NCI-H128 (cell line): ENCODE measurements around the gene PCDHA10.
"Not testable (repeated sequence)": the region's sequence is repeated elsewhere in the genome, so short reads cannot be mapped to it uniquely, and the experiment has no call there.

Experiments used
- DNase-seq: peaks from one replicate; lab custom pipeline; 2025; ENCODE audit not compliant: unreplicated experiment; lab: John Stamatoyannopoulos, UW

The PCDHA10 gene

GRCh38 chr5:140840978-140841962 lies 14.4 kb upstream of the PCDHA10 start, which contains the start of gene PCDHA8:
PCDHA8 (plus strand) TSS chr5:140841187; CDS start chr5:140841322, 135 bp downstream.
- no peak for DNase-seq

DNA sequence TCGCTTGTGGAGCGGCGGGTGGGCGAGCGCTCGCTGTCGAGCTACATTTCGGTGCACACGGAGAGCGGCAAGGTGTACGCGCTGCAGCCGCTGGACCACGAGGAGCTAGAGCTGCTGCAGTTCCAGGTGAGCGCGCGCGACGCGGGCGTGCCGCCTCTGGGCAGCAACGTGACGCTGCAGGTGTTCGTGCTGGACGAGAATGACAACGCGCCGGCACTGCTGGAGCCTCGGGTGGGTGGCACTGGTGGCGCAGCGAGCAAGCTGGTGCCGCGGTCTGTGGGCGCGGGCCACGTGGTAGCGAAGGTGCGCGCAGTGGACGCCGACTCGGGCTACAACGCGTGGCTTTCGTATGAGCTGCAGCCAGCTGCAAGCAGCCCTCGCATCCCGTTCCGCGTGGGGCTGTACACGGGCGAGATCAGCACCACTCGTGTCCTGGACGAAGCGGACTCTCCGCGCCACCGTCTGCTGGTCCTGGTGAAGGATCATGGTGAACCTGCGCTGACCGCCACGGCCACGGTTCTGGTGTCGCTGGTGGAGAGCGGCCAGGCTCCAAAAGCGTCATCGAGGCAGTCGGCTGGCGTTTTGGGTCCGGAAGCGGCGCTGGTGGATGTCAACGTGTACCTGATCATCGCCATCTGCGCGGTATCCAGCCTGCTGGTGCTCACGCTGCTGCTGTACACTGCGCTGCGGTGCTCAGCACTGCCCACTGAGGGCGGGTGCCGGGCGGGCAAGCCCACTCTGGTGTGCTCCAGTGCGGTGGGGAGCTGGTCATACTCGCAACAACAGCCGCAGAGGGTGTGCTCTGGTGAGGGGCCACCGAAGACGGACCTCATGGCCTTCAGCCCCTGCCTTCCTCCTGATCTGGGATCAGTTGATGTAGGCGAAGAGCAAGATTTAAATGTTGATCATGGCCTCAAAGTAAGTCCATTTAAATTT lies 12.6 kb upstream of the PCDHA10 start:
- DNase-seq, result no peak

GRCh38 chr5:140848139-140849102 lies 7.3 kb upstream of the PCDHA10 start, which contains the start of gene PCDHA9:
PCDHA9 (plus strand) TSS chr5:140848382; CDS start chr5:140848496, 114 bp downstream.
- DNase-seq, result not testable (repeated sequence)

DNA sequence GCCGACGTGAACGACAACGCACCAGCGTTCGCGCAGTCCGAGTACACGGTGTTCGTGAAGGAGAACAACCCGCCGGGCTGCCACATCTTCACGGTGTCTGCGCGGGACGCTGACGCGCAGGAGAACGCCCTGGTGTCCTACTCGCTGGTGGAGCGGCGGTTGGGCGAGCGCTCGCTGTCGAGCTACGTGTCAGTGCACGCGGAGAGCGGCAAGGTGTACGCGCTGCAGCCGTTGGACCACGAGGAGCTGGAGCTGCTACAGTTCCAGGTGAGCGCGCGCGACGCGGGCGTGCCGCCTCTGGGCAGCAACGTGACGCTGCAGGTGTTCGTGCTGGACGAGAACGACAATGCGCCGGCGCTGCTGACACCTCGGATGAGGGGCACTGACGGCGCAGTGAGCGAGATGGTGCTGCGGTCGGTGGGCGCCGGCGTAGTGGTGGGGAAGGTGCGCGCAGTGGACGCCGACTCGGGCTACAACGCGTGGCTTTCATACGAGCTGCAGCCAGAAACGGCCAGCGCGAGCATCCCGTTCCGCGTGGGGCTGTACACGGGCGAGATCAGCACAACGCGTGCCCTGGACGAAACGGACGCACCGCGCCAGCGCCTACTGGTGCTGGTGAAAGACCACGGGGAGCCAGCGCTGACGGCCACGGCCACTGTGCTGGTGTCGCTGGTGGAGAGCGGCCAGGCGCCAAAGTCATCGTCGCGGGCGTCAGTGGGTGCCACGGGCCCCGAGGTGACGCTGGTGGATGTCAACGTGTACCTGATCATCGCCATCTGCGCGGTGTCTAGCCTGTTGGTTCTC lies 5.7 kb upstream of the PCDHA10 start:
- not testable (repeated sequence) for DNase-seq

- DNase-seq, result no peak
These were observed 1.7 kb downstream of the PCDHA10 start for GRCh38 chr5:140857177-140857986.

GRCh38 chr5:140857987-140858240 lies 2.2 kb downstream of the PCDHA10 start:
- no peak for DNase-seq

DNA sequence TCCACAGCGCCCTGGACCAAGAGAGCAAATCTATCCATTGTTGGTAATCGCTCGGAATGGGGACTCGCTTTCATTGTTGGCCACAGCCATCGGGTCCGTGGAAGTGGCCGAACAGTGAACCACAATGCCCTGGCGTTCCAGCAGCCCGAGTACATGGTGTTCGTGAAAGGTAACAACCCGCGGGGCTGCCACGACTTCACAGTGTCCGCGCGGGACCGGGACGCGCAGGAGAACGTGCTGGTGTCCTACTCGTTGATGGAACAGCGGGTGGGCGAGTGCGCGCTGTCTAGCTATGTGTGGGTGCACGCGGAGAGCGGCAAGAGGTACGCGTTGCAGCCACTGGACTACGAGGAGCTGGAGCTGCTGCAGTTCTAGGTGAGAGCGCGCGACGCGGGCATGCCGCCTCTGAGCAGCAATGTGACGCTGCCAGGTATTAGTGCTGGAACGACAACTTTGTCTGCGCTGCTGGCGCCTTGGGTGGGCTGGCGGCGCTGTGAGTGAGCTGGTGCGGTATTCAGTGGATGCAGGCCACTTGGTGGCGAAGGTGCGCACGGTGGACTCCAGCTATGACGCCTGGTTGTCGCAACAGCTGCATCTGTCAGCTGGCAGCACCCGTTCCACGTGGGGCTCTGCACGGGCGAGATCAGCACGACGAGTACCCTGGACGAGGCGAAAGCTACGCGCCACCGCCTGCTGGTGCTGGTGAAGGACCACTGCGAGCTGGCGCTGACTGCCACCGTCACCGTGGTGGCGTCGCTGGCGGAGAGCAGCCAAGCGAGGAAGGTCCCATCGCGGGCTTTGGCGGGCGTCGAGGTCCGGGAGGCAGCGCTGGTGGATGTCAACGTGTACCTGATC lies 7.0 kb downstream of the PCDHA10 start:
- no peak for DNase-seq

DNA sequence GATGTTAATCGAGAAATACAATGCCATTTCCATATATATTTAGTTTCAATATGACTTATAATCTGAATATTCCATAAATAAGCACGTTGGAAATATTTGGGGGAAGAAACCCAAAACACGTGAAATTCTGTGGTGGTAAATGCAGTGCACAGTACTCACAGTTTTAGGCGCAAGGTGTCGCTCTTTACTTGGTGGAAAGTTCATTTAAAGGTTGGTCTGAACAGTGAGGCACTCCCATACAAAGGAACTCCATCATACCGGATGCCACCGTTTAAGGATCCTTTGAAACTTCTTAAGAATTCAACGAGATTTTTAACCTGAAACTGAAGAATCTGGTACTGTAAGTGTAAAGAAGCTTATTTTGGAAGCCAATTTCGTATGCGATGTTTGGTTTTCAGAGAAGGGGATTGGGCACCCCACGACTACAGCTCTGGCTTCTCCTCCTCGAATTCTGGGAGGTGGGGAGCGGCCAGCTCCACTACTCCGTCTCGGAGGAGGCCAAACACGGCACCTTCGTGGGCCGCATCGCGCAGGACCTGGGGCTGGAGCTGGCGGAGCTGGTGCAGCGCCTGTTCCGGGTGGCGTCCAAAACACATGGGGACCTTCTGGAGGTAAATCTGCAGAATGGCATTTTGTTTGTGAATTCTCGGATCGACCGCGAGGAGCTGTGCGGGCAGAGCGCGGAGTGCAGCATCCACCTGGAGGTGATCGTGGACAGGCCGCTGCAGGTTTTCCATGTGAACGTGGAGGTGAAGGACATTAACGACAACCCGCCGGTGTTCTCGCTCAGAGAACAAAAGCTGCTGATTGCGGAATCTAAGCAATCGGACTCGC lies 13.2 kb downstream of the PCDHA10 start, which contains the start of gene PCDHA11:
PCDHA11 (plus strand) TSS at position 237 of the 834 bp plus-strand sequence; CDS start at position 384, 147 bp downstream.
- no peak for DNase-seq

GRCh38 chr5:140869555-140869886 lies 13.8 kb downstream of the PCDHA10 start:
- no peak for DNase-seq

DNA sequence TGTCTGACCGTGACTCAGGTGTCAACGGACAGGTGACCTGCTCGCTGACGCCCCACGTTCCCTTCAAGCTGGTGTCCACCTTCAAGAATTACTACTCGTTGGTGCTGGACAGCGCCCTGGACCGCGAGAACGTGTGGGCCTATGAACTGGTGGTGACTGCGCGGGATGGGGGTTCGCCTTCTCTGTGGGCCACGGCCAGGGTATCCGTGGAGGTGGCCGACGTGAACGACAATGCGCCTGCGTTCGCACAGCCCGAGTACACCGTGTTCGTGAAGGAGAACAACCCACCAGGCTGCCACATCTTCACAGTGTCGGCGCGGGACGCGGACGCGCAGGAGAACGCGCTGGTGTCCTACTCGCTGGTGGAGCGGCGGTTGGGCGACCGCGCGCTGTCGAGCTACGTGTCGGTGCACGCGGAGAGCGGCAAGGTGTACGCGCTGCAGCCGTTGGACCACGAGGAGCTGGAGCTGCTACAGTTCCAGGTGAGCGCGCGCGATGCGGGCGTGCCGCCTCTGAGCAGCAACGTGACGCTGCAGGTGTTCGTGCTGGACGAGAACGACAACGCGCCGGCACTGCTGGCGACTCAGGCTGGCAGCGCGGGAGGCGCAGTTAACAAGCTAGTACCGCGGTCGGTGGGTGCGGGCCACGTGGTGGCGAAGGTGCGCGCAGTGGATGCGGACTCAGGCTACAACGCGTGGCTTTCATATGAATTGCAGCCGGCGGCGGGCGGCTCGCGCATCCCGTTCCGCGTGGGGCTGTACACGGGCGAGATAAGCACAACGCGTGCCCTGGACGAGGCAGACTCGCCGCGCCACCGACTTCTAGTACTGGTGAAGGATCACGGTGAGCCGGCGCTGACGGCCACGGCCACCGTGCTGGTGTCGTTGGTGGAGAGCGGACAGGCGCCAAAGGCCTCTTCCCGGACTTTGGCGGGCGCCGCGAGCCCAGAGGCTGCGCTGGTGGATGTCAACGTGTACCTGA lies 14.8 kb downstream of the PCDHA10 start:
- no peak for DNase-seq

- no peak for DNase-seq
These were observed 19.7 kb downstream of the PCDHA10 start, which contains the start of gene PCDHA12 for GRCh38 chr5:140875085-140876065. PCDHA12 (plus strand) TSS chr5:140875308; CDS start chr5:140875473, 165 bp downstream.

- not testable (repeated sequence) for DNase-seq
These were observed 21.0 kb downstream of the PCDHA10 start for GRCh38 chr5:140876541-140877261.

DNA sequence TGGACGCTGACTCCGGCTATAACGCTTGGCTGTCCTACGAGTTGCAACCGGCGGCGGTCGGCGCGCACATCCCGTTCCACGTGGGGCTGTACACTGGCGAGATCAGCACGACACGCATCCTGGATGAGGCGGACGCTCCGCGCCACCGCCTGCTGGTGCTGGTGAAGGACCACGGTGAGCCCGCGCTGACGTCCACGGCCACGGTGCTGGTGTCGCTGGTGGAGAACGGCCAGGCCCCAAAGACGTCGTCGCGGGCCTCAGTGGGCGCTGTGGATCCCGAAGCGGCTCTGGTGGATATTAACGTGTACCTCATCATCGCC lies 21.5 kb downstream of the PCDHA10 start:
- DNase-seq, result no peak
